ENCODE results near the gene PRDM1.

The PRDM1 gene

GRCh38 chr6:106152952-106153351 is 66.8 kb downstream of the PRDM1 start:
- no peaks in the 10 kb centered on the region for H3K36me3 ChIP-seq (replicated peaks)
- no peaks in the 10 kb centered on the region for H3K4me1 ChIP-seq
- H3K4me3 ChIP-seq: no peak overlapping the region
- no peak for DNase-seq (ENCODE audit: low spot score in 2 of 2)
- no peaks in the 10 kb centered on the region for H3K27me3 ChIP-seq (ENCODE audit: low read depth)
- in situ Hi-C loops (cut with MboI; ENCODE audit: low sequenced_read_pairs): no loop called here
- H3K9me3 ChIP-seq: no peaks in the 10 kb centered on the region

- in situ Hi-C loops (cut with MboI; ENCODE audit: low sequenced_read_pairs): no loop called here
- Histone ChIP-seq H3K36me3 (replicated peaks) (no peaks in the 10 kb centered on the region), H3K9me3 (no peaks in the 10 kb centered on the region), H3K4me1 (no peaks in the 10 kb centered on the region), H3K27me3 (ENCODE audit: low read depth) (no peaks in the 10 kb centered on the region), H3K4me3 (no peak overlapping the region)
- DNase-seq (ENCODE audit: low spot score in 2 of 2): no peak
Observed at GRCh38 chr6:106154326-106154725, 68.2 kb downstream of the PRDM1 start.

- Histone ChIP-seq H3K27me3 (ENCODE audit: low read depth) (no peaks in the 10 kb centered on the region), H3K4me1 (no peaks in the 10 kb centered on the region)
- in situ Hi-C loops (cut with MboI; ENCODE audit: low sequenced_read_pairs): no loop called here
Observed at GRCh38 chr6:106155219-106155830, 69.2 kb downstream of the PRDM1 start.

GRCh38 chr6:106156413-106156812 is 70.3 kb downstream of the PRDM1 start:
- Histone ChIP-seq H3K4me1 (no peaks in the 10 kb centered on the region), H3K36me3 (replicated peaks) (no peaks in the 10 kb centered on the region), H3K27me3 (ENCODE audit: low read depth) (no peaks in the 10 kb centered on the region), H3K9me3 (no peaks in the 10 kb centered on the region), H3K4me3 (no peak overlapping the region)
- in situ Hi-C loops (cut with MboI; ENCODE audit: low sequenced_read_pairs): no loop called here
- DNase-seq (ENCODE audit: low spot score in 2 of 2): no peak

More at GRCh38 chr6:106155219-106155830, 69.2 kb downstream of the PRDM1 start:
- no peak for DNase-seq (ENCODE audit: low spot score in 2 of 2)
- Histone ChIP-seq H3K36me3 (replicated peaks) (no peaks in the 10 kb centered on the region), H3K4me3 (no peak overlapping the region), H3K9me3 (no peaks in the 10 kb centered on the region)

GRCh38 chr6:106156863-106157262 is 70.7 kb downstream of the PRDM1 start:
- in situ Hi-C loops (cut with MboI; ENCODE audit: low sequenced_read_pairs): no loop called here
- no peaks in the 10 kb centered on the region for H3K4me1 ChIP-seq
- H3K4me3 ChIP-seq: no peak overlapping the region
- no peak for DNase-seq (ENCODE audit: low spot score in 2 of 2)
- H3K27me3 ChIP-seq (ENCODE audit: low read depth): no peaks in the 10 kb centered on the region
- H3K36me3 ChIP-seq (replicated peaks): no peaks in the 10 kb centered on the region
- no peaks in the 10 kb centered on the region for H3K9me3 ChIP-seq

- no peaks in the 10 kb centered on the region for H3K9me3 ChIP-seq
- in situ Hi-C loops (cut with MboI; ENCODE audit: low sequenced_read_pairs): no loop called here
- H3K4me3 ChIP-seq: no peak overlapping the region
- no peaks in the 10 kb centered on the region for H3K36me3 ChIP-seq (replicated peaks)
- no peaks in the 10 kb centered on the region for H3K4me1 ChIP-seq
- no peaks in the 10 kb centered on the region for H3K27me3 ChIP-seq (ENCODE audit: low read depth)
- no peak for DNase-seq (ENCODE audit: low spot score in 2 of 2)
Observed at GRCh38 chr6:106158816-106159215, 72.7 kb downstream of the PRDM1 start.

Measured in HAP-1 (cell line).